ENCODE results near the gene RGS10. TPM values are rescaled to one million over a fixed set of nuclear protein-coding genes. Genes with fewer than 3 reads are reported as not detected.

RGS10 gene
- total and polyA plus RNA-seq, 2 experiments from 2014 or later = 16.8 to 26.8 TPM

DNA sequence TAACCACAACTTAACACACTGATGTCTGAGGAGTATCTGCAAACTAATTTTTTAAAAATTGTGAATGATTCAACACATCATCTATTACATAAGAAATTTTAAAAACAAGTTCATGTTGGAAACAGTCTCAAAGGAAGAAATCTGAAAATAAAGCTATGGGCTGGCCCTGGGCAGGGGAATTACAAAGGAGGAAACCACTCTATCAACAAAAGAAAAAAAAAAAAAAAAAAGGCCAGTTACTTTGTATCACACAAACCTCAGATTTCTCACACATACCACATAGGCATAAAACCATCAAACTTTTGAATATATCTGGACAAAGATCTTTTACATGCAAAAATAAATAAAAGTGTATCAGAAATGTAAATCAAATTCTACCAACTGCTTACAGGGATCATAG is 33.5 kb upstream of the RGS10 start:
- H3K4me3 Mint-ChIP-seq = no peak overlapping the region
- no peaks in the 10 kb centered on the region for H3K4me1 Mint-ChIP-seq
- ATAC-seq (no peak), DNase-seq (ENCODE audit: low spot score) (no peak)
- H4K20me1 ChIP-seq (replicated peaks; ENCODE audit: insufficient read depth) = no peaks in the 10 kb centered on the region
- no peak overlapping the region for H3K4me2 ChIP-seq
- peaks cover 54% of the 10 kb centered on the region for H3K36me3 ChIP-seq (ENCODE audit: insufficient read depth)
- no peaks in the 10 kb centered on the region for H3K27me3 Mint-ChIP-seq (ENCODE audit: insufficient read depth, low read depth, poor library complexity)
- no peaks in the 10 kb centered on the region for H3K9me2 ChIP-seq (ENCODE audit: insufficient read depth)
- H3K4me3 ChIP-seq = no peak overlapping the region
- H3K27me3 ChIP-seq (ENCODE audit: insufficient read depth) = no peaks in the 10 kb centered on the region
- TF ChIP-seq, protein P1, sequence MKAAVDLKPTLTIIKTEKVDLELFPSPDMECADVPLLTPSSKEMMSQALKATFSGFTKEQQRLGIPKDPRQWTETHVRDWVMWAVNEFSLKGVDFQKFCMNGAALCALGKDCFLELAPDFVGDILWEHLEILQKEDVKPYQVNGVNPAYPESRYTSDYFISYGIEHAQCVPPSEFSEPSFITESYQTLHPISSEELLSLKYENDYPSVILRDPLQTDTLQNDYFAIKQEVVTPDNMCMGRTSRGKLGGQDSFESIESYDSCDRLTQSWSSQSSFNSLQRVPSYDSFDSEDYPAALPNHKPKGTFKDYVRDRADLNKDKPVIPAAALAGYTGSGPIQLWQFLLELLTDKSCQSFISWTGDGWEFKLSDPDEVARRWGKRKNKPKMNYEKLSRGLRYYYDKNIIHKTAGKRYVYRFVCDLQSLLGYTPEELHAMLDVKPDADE (IDR thresholded peaks at IDR 0.05) = no peak
- no peak for TF ChIP-seq JUNB (IDR thresholded peaks at IDR 0.05; ENCODE audit: unreplicated experiment)
- no peak for TF ChIP-seq POLR2AphosphoS5 (IDR thresholded peaks at IDR 0.05; ENCODE audit: low read depth)
- TF ChIP-seq, protein P2, sequence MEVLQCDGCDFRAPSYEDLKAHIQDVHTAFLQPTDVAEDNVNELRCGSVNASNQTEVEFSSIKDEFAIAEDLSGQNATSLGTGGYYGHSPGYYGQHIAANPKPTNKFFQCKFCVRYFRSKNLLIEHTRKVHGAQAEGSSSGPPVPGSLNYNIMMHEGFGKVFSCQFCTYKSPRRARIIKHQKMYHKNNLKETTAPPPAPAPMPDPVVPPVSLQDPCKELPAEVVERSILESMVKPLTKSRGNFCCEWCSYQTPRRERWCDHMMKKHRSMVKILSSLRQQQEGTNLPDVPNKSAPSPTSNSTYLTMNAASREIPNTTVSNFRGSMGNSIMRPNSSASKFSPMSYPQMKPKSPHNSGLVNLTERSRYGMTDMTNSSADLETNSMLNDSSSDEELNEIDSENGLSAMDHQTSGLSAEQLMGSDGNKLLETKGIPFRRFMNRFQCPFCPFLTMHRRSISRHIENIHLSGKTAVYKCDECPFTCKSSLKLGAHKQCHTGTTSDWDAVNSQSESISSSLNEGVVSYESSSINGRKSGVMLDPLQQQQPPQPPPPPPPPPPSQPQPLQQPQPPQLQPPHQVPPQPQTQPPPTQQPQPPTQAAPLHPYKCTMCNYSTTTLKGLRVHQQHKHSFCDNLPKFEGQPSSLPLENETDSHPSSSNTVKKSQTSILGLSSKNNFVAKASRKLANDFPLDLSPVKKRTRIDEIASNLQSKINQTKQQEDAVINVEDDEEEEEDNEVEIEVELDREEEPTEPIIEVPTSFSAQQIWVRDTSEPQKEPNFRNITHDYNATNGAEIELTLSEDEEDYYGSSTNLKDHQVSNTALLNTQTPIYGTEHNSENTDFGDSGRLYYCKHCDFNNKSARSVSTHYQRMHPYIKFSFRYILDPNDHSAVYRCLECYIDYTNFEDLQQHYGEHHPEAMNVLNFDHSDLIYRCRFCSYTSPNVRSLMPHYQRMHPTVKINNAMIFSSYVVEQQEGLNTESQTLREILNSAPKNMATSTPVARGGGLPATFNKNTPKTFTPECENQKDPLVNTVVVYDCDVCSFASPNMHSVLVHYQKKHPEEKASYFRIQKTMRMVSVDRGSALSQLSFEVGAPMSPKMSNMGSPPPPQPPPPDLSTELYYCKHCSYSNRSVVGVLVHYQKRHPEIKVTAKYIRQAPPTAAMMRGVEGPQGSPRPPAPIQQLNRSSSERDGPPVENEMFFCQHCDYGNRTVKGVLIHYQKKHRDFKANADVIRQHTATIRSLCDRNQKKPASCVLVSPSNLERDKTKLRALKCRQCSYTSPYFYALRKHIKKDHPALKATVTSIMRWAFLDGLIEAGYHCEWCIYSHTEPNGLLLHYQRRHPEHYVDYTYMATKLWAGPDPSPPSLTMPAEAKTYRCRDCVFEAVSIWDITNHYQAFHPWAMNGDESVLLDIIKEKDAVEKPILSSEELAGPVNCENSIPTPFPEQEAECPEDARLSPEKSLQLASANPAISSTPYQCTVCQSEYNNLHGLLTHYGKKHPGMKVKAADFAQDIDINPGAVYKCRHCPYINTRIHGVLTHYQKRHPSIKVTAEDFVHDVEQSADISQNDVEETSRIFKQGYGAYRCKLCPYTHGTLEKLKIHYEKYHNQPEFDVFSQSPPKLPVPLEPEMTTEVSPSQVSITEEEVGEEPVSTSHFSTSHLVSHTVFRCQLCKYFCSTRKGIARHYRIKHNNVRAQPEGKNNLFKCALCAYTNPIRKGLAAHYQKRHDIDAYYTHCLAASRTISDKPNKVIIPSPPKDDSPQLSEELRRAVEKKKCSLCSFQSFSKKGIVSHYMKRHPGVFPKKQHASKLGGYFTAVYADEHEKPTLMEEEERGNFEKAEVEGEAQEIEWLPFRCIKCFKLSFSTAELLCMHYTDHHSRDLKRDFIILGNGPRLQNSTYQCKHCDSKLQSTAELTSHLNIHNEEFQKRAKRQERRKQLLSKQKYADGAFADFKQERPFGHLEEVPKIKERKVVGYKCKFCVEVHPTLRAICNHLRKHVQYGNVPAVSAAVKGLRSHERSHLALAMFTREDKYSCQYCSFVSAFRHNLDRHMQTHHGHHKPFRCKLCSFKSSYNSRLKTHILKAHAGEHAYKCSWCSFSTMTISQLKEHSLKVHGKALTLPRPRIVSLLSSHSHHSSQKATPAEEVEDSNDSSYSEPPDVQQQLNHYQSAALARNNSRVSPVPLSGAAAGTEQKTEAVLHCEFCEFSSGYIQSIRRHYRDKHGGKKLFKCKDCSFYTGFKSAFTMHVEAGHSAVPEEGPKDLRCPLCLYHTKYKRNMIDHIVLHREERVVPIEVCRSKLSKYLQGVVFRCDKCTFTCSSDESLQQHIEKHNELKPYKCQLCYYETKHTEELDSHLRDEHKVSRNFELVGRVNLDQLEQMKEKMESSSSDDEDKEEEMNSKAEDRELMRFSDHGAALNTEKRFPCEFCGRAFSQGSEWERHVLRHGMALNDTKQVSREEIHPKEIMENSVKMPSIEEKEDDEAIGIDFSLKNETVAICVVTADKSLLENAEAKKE (CRISPR knock-in tag; IDR thresholded peaks at IDR 0.05) = no peak
- TF ChIP-seq CREB1 (CRISPR knock-in tag; IDR thresholded peaks at IDR 0.05; ENCODE audit: low read depth) = no peak
- TF ChIP-seq ZNF331 (CRISPR knock-in tag; IDR thresholded peaks at IDR 0.05; ENCODE audit: low read depth) = no peak
- TF ChIP-seq, protein P3, sequence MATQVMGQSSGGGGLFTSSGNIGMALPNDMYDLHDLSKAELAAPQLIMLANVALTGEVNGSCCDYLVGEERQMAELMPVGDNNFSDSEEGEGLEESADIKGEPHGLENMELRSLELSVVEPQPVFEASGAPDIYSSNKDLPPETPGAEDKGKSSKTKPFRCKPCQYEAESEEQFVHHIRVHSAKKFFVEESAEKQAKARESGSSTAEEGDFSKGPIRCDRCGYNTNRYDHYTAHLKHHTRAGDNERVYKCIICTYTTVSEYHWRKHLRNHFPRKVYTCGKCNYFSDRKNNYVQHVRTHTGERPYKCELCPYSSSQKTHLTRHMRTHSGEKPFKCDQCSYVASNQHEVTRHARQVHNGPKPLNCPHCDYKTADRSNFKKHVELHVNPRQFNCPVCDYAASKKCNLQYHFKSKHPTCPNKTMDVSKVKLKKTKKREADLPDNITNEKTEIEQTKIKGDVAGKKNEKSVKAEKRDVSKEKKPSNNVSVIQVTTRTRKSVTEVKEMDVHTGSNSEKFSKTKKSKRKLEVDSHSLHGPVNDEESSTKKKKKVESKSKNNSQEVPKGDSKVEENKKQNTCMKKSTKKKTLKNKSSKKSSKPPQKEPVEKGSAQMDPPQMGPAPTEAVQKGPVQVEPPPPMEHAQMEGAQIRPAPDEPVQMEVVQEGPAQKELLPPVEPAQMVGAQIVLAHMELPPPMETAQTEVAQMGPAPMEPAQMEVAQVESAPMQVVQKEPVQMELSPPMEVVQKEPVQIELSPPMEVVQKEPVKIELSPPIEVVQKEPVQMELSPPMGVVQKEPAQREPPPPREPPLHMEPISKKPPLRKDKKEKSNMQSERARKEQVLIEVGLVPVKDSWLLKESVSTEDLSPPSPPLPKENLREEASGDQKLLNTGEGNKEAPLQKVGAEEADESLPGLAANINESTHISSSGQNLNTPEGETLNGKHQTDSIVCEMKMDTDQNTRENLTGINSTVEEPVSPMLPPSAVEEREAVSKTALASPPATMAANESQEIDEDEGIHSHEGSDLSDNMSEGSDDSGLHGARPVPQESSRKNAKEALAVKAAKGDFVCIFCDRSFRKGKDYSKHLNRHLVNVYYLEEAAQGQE (IDR thresholded peaks at IDR 0.05; ENCODE audit: unreplicated experiment) = no peak
- no peak for TF ChIP-seq NANOG (IDR thresholded peaks at IDR 0.05; ENCODE audit: borderline replicate concordance)
- TF ChIP-seq EZH2phosphoT487 (IDR thresholded peaks at IDR 0.05; ENCODE audit: unreplicated experiment) = no peak
- TF ChIP-seq STAT1 (IDR thresholded peaks at IDR 0.05; ENCODE audit: unreplicated experiment) = no peak
- H3K27ac Mint-ChIP-seq = no peak overlapping the region
- no peak overlapping the region for H3K27ac ChIP-seq (ENCODE audit: low read depth)
- H3K9me3 Mint-ChIP-seq = no peaks in the 10 kb centered on the region; the same call in 2 of the 3 replicates
- H3K79me2 ChIP-seq (replicated peaks; ENCODE audit: insufficient read depth) = no peaks in the 10 kb centered on the region
- peaks cover 5% of the 10 kb centered on the region; the same call in 1 of the 2 replicates for H3F3A ChIP-seq (replicated peaks; ENCODE audit: low read depth)
- H3K36me3 Mint-ChIP-seq (ENCODE audit: low read depth) = peaks cover 71% of the 10 kb centered on the region
- H3K4me1 ChIP-seq (ENCODE audit: insufficient read depth) = no peaks in the 10 kb centered on the region
- H2AFZ ChIP-seq = no peak overlapping the region
